ENCODE data around the gene SUPV3L1. TPM values are rescaled to one million over a fixed set of nuclear protein-coding genes. Genes with fewer than 3 reads are reported as not detected.

SUPV3L1 gene
- total RNA-seq, 1 experiment from 2014 or later: 28.2 TPM

Other genes with a start within 250 kb of the SUPV3L1 start
- 170 and 188 TPM in 2 replicates for gene DDX21, start 224.1 kb upstream of the SUPV3L1 start, total RNA-seq (2014; rRNA removed; shearing (Covaris generic))
- gene KIFBP, start 191.4 kb upstream of the SUPV3L1 start, total RNA-seq (2014; rRNA removed; shearing (Covaris generic)): 37.8 and 39.3 TPM in 2 replicates
- 135 and 180 TPM in 2 replicates for gene SRGN, start 92.1 kb upstream of the SUPV3L1 start, total RNA-seq (2014; rRNA removed; shearing (Covaris generic))
- 19.2 and 47.5 TPM in 2 replicates for gene VPS26A, start 56.1 kb upstream of the SUPV3L1 start, total RNA-seq (2014; rRNA removed; shearing (Covaris generic))
- gene HKDC1, start 40.1 kb downstream of the SUPV3L1 start, total RNA-seq (2014; rRNA removed; shearing (Covaris generic)): 0.30 and 1.7 TPM in 2 replicates
- 132 and 150 TPM in 2 replicates for gene HK1, start 98.3 kb downstream of the SUPV3L1 start, total RNA-seq (2014; rRNA removed; shearing (Covaris generic))
- not detected in 2 replicates for gene TACR2, start 236.7 kb downstream of the SUPV3L1 start, total RNA-seq (2014; rRNA removed; shearing (Covaris generic))